ENCODE measurements around the gene PIK3R4. TPM values are rescaled to one million over a fixed set of nuclear protein-coding genes. Genes with fewer than 3 reads are reported as not detected.

PIK3R4 gene
- total RNA-seq, 4 donors from 2014 or later: 19.2 to 61.2 (median 41.0) TPM

GRCh38 chr3:130640027-130640426 is 106.6 kb downstream of the PIK3R4 start:
- H3K4me3 ChIP-seq: no peak overlapping the region
- TF ChIP-seq CTCF (IDR thresholded peaks at IDR 0.05) (no peak), POLR2A (IDR thresholded peaks at IDR 0.05) (no peak)
- DNase-seq: no peak
- intact Hi-C loops (cut with DNase I; ENCODE audit: low total_unique reads): no loop called here
- no peak overlapping the region for H3K27ac ChIP-seq
- no peaks in the 10 kb centered on the region for H3K4me1 ChIP-seq
- H3K36me3 ChIP-seq: no peaks in the 10 kb centered on the region
- H3K27me3 ChIP-seq: no peaks in the 10 kb centered on the region
- no peaks in the 10 kb centered on the region for H3K9me3 ChIP-seq

GRCh38 chr3:130636480-130637234 is 110.0 kb downstream of the PIK3R4 start:
- no peak overlapping the region for H3K27ac ChIP-seq
- no peak for TF ChIP-seq POLR2A (IDR thresholded peaks at IDR 0.05)
- TF ChIP-seq CTCF (IDR thresholded peaks at IDR 0.05): no peak
- H3K27me3 ChIP-seq: no peaks in the 10 kb centered on the region
- no peaks in the 10 kb centered on the region for H3K4me1 ChIP-seq
- intact Hi-C loops (cut with DNase I; ENCODE audit: low total_unique reads): no loop called here
- no peaks in the 10 kb centered on the region for H3K36me3 ChIP-seq
- no peaks in the 10 kb centered on the region for H3K9me3 ChIP-seq
- H3K4me3 ChIP-seq: no peak overlapping the region
- DNase-seq: no peak

GRCh38 chr3:130635978-130636377 is 110.7 kb downstream of the PIK3R4 start:
- H3K4me1 ChIP-seq: no peaks in the 10 kb centered on the region
- no peaks in the 10 kb centered on the region for H3K36me3 ChIP-seq
- intact Hi-C loops (cut with DNase I; ENCODE audit: low total_unique reads): no loop called here
- no peak for TF ChIP-seq CTCF (IDR thresholded peaks at IDR 0.05)
- no peak for TF ChIP-seq POLR2A (IDR thresholded peaks at IDR 0.05)
- no peaks in the 10 kb centered on the region for H3K27me3 ChIP-seq
- DNase-seq: no peak
- no peaks in the 10 kb centered on the region for H3K9me3 ChIP-seq
- no peak overlapping the region for H3K4me3 ChIP-seq
- no peak overlapping the region for H3K27ac ChIP-seq

- Histone ChIP-seq H3K9me3 (no peaks in the 10 kb centered on the region), H3K4me3 (no peak overlapping the region), H3K27ac (no peak overlapping the region), H3K27me3 (no peaks in the 10 kb centered on the region), H3K4me1 (no peaks in the 10 kb centered on the region), H3K36me3 (no peaks in the 10 kb centered on the region)
- TF ChIP-seq POLR2A (IDR thresholded peaks at IDR 0.05) (no peak), CTCF (IDR thresholded peaks at IDR 0.05) (no peak)
- intact Hi-C loops (cut with DNase I; ENCODE audit: low total_unique reads): no loop called here
- DNase-seq: no peak
Observed at GRCh38 chr3:130635285-130635684, 111.3 kb downstream of the PIK3R4 start.

Other genes with a start within 250 kb of the PIK3R4 start
- 10 to 100 TPM in 1 of 4 donors, 1 to 10 TPM in 1, under 1 TPM in 1, not detected in 1; under 0.01 to 59.8 (median 1.4) TPM for gene COL6A6, start 229.7 kb downstream of the PIK3R4 start, total RNA-seq
- 100 to 1,000 TPM in 2 of 4 donors, 10 to 100 TPM in 2; 33.2 to 176 (median 84.7) TPM for gene ATP2C1, start 147.3 kb upstream of the PIK3R4 start, total RNA-seq

All from uterus (tissue), 4 donors.